Hepatocyte (in vitro differentiated cells): ENCODE results near the gene UBE2Q1. TPM values are rescaled to one million over a fixed set of nuclear protein-coding genes. Genes with fewer than 3 reads are reported as not detected.
A peak's percentile ranks its signal among the peaks of the same experiment; 100 is the strongest.
"Not testable (repeated sequence)": the region's sequence is repeated elsewhere in the genome, so short reads cannot be mapped to it uniquely, and the experiment has no call there.

Experiments
- DNase-seq: peaks from one replicate; pipeline ENCODE4 v3.0.0-alpha.2; 2016; ENCODE audit warnings: low spot score
- H2AFZ ChIP-seq: fragments of 200-600 bp; sonication (generic); 2 replicates; pipeline ENCODE4 v1.6.0; 2016; ENCODE audit warnings: antibody characterized with exemption, mild to moderate bottlenecking
- H3K27ac ChIP-seq: fragments of 200-600 bp; sonication (generic); 2 replicates; pipeline ENCODE4 v1.5.1; 2016; ENCODE audit warnings: mild to moderate bottlenecking
- H3K27me3 ChIP-seq: fragments of 200-600 bp; sonication (generic); 2 replicates; pipeline ENCODE4 v1.6.1; 2016
- H3K36me3 ChIP-seq: fragments of 200-600 bp; sonication (generic); replicated peaks from 2 replicates; pipeline ENCODE4 v1.5.1; 2016; ENCODE audit warnings: low read depth; ENCODE audit not compliant: insufficient read depth
- H3K4me1 ChIP-seq: fragments of 200-600 bp; sonication (generic); 2 replicates; pipeline ENCODE4 v1.5.1; 2016; ENCODE audit warnings: mild to moderate bottlenecking, moderate library complexity; ENCODE audit not compliant: insufficient read depth
- H3K4me2 ChIP-seq: fragments of 200-600 bp; sonication (generic); 2 replicates; pipeline ENCODE4 v1.6.0; 2016
- H3K4me3 ChIP-seq: fragments of 200-600 bp; sonication (generic); 2 replicates; pipeline ENCODE4 v1.5.1; 2016; ENCODE audit warnings: mild to moderate bottlenecking
- H3K79me2 ChIP-seq: fragments of 200-600 bp; sonication (generic); 2 replicates; pipeline ENCODE4 v1.6.0; 2017; ENCODE audit warnings: mild to moderate bottlenecking
- H3K9me2 ChIP-seq: fragments of 200-600 bp; sonication (generic); replicated peaks from 2 replicates; pipeline ENCODE4 v1.6.0; 2017; ENCODE audit warnings: mild to moderate bottlenecking; ENCODE audit not compliant: insufficient read depth
- H3K9me3 ChIP-seq: fragments of 200-600 bp; sonication (generic); 2 replicates; pipeline ENCODE4 v1.5.1; 2016; ENCODE audit warnings: low read depth, mild to moderate bottlenecking
- H4K20me1 ChIP-seq: fragments of 200-600 bp; sonication (generic); 2 replicates; pipeline ENCODE4 v1.6.0; 2016; ENCODE audit warnings: mild to moderate bottlenecking; ENCODE audit not compliant: insufficient read depth, poor library complexity, severe bottlenecking
- CTCF ChIP-seq: fragments of 200-600 bp; sonication (generic); IDR thresholded peaks from 2 replicates; pipeline ENCODE4 v1.5.1; 2016; ENCODE audit warnings: antibody characterized with exemption, mild to moderate bottlenecking; ENCODE audit not compliant: poor library complexity
- EZH2 ChIP-seq: fragments of 200-600 bp; sonication (generic); IDR thresholded peaks from 2 replicates; pipeline ENCODE4 v1.6.1; 2016; ENCODE audit warnings: antibody characterized with exemption, mild to moderate bottlenecking, borderline replicate concordance
- EZH2phosphoT487 ChIP-seq: fragments of 200-600 bp; sonication (generic); IDR thresholded peaks from one replicate; pipeline ENCODE4 v1.6.1; 2018; ENCODE audit warnings: antibody characterized with exemption, mild to moderate bottlenecking, low read depth, moderate library complexity; ENCODE audit not compliant: unreplicated experiment, severe bottlenecking
- WGBS: methylation state at CpG from one replicate; pipeline ENCODE4 v1.1.6; 2016; ENCODE audit warnings: low lambda C conversion rate; ENCODE audit errors: missing lambda C conversion rate; 5-methylcytosine and 5-hydroxymethylcytosine counted together
- polyA plus RNA-seq: library from polyadenylated mRNA; unstranded; fragments of >200 nt; fragmentation: Nextera tagmentation; extraction: Ambion mirVana; gene quantifications from 2 replicates; pipeline ENCODE4 v1.2.1, GENCODE V29; 2016
- total RNA-seq: library from RNA; depleted of rRNA; stranded (reverse); fragments of >200 nt; gene quantifications from 2 replicates; pipeline ENCODE4 v1.2.3, GENCODE V29; 2014

The UBE2Q1 gene
- total and polyA plus RNA-seq, 2 experiments from 2014 or later: 46.9 to 60.3 TPM

DNA sequence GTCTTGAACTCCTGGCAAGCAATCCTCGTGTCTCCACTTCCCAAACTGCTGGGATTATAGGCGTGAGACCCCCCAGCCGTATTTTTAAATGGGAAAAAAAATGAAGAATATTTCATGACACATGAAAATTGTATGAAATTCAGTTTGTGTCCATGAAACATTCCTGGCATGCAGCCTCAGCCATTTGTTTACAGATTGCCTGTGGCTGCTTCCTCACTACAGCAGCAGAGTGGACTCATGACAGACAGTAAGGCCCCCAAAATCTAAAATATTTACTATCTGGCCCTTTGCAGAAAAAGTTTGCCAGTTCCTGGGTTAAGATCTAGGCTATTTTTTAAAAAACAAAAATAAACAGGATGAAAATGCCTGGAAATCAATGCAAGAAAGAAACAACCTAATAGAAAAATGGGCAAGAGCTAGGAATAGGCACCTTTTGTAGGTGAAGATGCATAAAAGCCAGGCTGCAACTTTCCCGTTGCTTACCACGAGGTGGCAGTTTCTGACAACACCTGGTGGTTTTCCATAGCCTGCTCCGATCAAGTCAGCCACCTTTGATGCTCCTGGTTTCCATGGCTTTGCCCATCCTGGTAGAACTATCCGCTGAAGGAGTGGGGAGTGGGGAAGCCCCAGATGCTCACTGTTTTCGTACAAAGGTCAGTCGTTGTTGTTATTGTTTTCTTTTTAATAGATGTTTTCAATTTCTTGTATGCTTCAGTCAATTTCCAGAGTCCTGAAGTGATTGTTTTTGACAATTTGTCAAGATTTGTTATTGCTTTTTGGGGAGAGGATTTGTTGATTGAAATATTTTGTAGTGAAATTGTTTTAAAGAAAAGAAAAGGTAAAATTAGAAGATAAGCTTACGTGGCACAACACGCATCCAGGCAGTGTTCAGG is 24.3 kb downstream of the UBE2Q1 start:
- Histone ChIP-seq H3K27ac (no peak overlapping the region), H3K9me2 (no peaks in the 10 kb centered on the region), H2AFZ (no peak overlapping the region), H4K20me1 (no peaks in the 10 kb centered on the region), H3K4me1 (no peaks in the 10 kb centered on the region), H3K79me2 (no peaks in the 10 kb centered on the region), H3K36me3 (no peaks in the 10 kb centered on the region), H3K4me3 (no peak overlapping the region), H3K27me3 (peaks cover 9% of the 10 kb centered on the region), H3K4me2 (no peak overlapping the region), H3K9me3 (no peaks in the 10 kb centered on the region)
- TF ChIP-seq EZH2 (no peak), CTCF (peak; percentile 65)
- WGBS: 46% methylated on average over 11 of the region's 11 CpGs
- peak; percentile 76 for DNase-seq

DNA sequence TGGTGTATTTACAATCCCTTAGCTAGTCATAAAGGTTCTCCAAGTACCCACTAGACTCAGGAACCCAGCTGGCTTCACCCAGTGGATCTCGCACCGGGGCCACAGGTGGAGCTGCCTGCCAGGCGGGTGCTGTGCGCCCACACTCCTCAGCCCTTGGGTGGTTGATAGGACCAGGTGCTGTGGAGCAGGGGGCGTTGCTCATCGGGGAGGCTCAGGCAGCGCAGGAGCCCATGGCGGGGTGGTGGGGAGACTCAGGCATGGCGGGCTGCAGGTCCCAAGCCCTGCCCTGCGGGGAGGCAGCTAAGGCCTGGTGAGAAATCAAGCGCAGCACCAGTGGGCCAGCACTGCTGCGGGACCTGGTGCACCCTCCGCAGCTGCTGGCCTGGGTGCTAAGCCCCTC is 26.5 kb downstream of the UBE2Q1 start:
- not testable (repeated sequence) for H4K20me1 ChIP-seq, H3K4me2 ChIP-seq, H3K27me3 ChIP-seq, DNase-seq, H3K9me2 ChIP-seq, H2AFZ ChIP-seq, H3K27ac ChIP-seq, H3K4me3 ChIP-seq, H3K79me2 ChIP-seq, H3K9me3 ChIP-seq, H3K36me3 ChIP-seq, H3K4me1 ChIP-seq
- 98% methylated on average over 13 of the region's 13 CpGs for WGBS

GRCh38 chr1:154529308-154529707 is 29.2 kb downstream of the UBE2Q1 start:
- Histone ChIP-seq H2AFZ (no peak overlapping the region), H3K79me2 (no peaks in the 10 kb centered on the region), H3K4me3 (no peak overlapping the region), H3K9me3 (no peaks in the 10 kb centered on the region), H3K4me1 (no peaks in the 10 kb centered on the region), H3K4me2 (no peak overlapping the region), H3K27ac (no peak overlapping the region), H3K27me3 (no peaks in the 10 kb centered on the region), H4K20me1 (no peaks in the 10 kb centered on the region), H3K36me3 (no peaks in the 10 kb centered on the region), H3K9me2 (no peaks in the 10 kb centered on the region)
- DNase-seq: no peak
- WGBS: 96% methylated on average over 6 of the region's 6 CpGs
- TF ChIP-seq EZH2phosphoT487: no peak
- no peak for TF ChIP-seq EZH2
- no peak for TF ChIP-seq CTCF

DNA sequence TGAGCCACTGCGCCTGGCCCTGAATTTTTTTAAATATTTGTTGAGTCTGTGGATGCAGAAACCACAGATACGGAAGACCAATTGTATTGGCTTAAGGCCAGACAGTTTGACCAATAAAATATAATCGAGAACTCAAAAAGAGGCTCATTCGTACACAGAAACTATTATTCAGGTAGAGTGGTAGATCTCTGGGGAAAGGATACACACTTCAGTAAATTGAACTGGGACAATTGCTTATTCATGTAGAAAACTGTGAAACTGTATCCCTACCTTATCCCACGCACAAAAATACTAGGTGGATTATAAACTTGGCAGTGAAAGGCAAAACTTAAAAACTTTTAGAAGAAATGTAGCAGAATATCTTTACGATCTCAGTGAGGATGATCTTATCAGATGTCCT is 31.3 kb downstream of the UBE2Q1 start:
- Histone ChIP-seq H3K4me3 (no peak overlapping the region), H3K4me1 (no peaks in the 10 kb centered on the region), H3K36me3 (no peaks in the 10 kb centered on the region), H3K27me3 (no peaks in the 10 kb centered on the region), H4K20me1 (no peaks in the 10 kb centered on the region), H3K79me2 (no peaks in the 10 kb centered on the region), H2AFZ (no peak overlapping the region), H3K27ac (no peak overlapping the region), H3K4me2 (no peak overlapping the region), H3K9me3 (no peaks in the 10 kb centered on the region), H3K9me2 (no peaks in the 10 kb centered on the region)
- no peak for DNase-seq
- TF ChIP-seq EZH2phosphoT487 (no peak), CTCF (no peak), EZH2 (no peak)
- WGBS: 72% methylated on average over 6 of the region's 6 CpGs
